ENCODE measurements around the gene RSPO4. TPM values are rescaled to one million over a fixed set of nuclear protein-coding genes. Genes with fewer than 3 reads are reported as not detected.

The RSPO4 gene
- total and polyA plus RNA-seq, 2 of the 8 experiments (the other 6 are each of a cell fraction or from before 2014, with no cell fraction given) = 3.4 to 6.4 TPM

DNA sequence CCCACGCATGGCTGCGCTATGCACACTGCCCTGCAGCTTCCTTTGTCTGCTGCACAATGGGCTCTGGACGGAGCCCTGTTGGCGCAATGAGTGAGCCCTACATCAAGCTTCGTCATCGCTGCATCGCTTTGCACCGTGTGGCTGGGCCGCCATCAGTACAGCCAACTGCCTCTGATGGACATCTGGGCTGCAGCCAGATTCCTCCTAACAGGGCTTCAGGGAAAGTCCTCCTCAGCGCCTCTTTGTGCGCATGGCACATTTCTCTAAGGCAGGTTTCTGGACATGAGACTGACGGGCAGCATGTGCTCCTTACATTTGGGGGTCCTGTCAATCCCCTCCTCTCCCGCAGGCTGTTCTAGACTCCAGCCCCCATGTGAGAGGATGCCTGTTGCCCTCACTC is 56.3 kb downstream of the RSPO4 start:
- DNase-seq (ENCODE audit: low read depth in 1 of 2, low spot score in 2 of 2) = no peak
- H4K91ac ChIP-seq (replicated peaks; ENCODE audit: insufficient read length, low read length) = no peak overlapping the region
- H3K4me2 ChIP-seq (ENCODE audit: insufficient read depth in 1 of 2, low read depth in 2 of 2, low read length in 2 of 2) = no peak overlapping the region
- H3K79me2 ChIP-seq (ENCODE audit: control insufficient read depth in 1 of 2, insufficient read depth in 2 of 2, low read length in 2 of 2) = no peaks in the 10 kb centered on the region
- no peak for FAIRE-seq
- H3K23ac ChIP-seq (ENCODE audit: insufficient read length) = no peak overlapping the region
- ChIA-PET CTCF (ENCODE audit: partially characterized antibody) (interaction anchor here (1.0 to 8.5 kb wide), 5 partner anchors 10 to 163 kb away, joined by 3 to 83 read pairs (median 4); no protein-coding TSS in a partner anchor), POLR2A (ENCODE audit: partially characterized antibody) (no interaction called here)
- no peak overlapping the region for H2BK20ac ChIP-seq (ENCODE audit: low read length)
- peak overlapping the region; percentile 50; the same call in 1 of the 2 replicates for H2BK12ac ChIP-seq (ENCODE audit: low read depth, low read length)
- no peak overlapping the region for H2AK5ac ChIP-seq (ENCODE audit: low read depth, low read length)
- H2BK15ac ChIP-seq (ENCODE audit: low read length) = no peak overlapping the region; the same call in 1 of the 2 replicates
- H3K27me3 ChIP-seq (replicated peaks in 1 of 4; ENCODE audit: control insufficient read depth in 3 of 4, extremely low read depth in 1 of 4, insufficient read depth in 3 of 4, low read length in 3 of 4) = no peaks in the 10 kb centered on the region
- H4K20me1 ChIP-seq (replicated peaks in 1 of 2; ENCODE audit: control insufficient read depth in 1 of 2, insufficient read depth in 2 of 2, low read length in 2 of 2) = no peaks in the 10 kb centered on the region
- no peaks in the 10 kb centered on the region for H3K79me1 ChIP-seq (ENCODE audit: low read depth, low read length)
- TF ChIP-seq JUND (IDR thresholded peaks at IDR 0.05; ENCODE audit: low read length) (no peak), JUN (IDR thresholded peaks at IDR 0.05; ENCODE audit: low read depth, low read length) (no peak), ZNF274 (IDR thresholded peaks at IDR 0.05; ENCODE audit: borderline replicate concordance, extremely low read depth, low read length) (no peak)
- TF ChIP-seq, protein P1, sequence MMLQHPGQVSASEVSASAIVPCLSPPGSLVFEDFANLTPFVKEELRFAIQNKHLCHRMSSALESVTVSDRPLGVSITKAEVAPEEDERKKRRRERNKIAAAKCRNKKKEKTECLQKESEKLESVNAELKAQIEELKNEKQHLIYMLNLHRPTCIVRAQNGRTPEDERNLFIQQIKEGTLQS (IDR thresholded peaks at IDR 0.05; ENCODE audit: insufficient read depth, low read depth, low read length) = no peak
- no peak overlapping the region for H2AFZ ChIP-seq (ENCODE audit: low read length)
- H3K4me3 ChIP-seq (ENCODE audit: extremely low read depth in 1 of 4, insufficient read depth in 2 of 4, low read depth in 3 of 4, low read length in 4 of 4) = no peak overlapping the region
- H3K36me3 ChIP-seq (ENCODE audit: control insufficient read depth in 2 of 4, insufficient read depth in 4 of 4, low read length in 3 of 4) = no peaks in the 10 kb centered on the region
- no peak overlapping the region for H4K8ac ChIP-seq (ENCODE audit: extremely low read depth, insufficient read depth, low read length)
- no peak overlapping the region for H3K56ac ChIP-seq (replicated peaks; ENCODE audit: insufficient read length, low read depth, low read length)
- H3K23me2 ChIP-seq (ENCODE audit: low read depth, low read length) = no peaks in the 10 kb centered on the region
- H2BK5ac ChIP-seq (ENCODE audit: low read depth, low read length) = no peak overlapping the region
- no peak overlapping the region; the same call in 1 of the 2 replicates for H3K18ac ChIP-seq (ENCODE audit: extremely low read depth, low read length)
- no peak overlapping the region for H4K5ac ChIP-seq (ENCODE audit: insufficient read length, low read depth, low read length)
- H3K4me1 ChIP-seq (replicated peaks in 1 of 4; ENCODE audit: control insufficient read depth in 3 of 4, insufficient read depth in 4 of 4, low read length in 3 of 4) = peaks cover 0 to 14% (median 8%) of the 10 kb centered on the region in 4 experiments; a peak in 5 of 7 replicates
- 96% methylated on average over 13 of the region's 13 CpGs; no CpG with 5 or more reads in 1 of the 2 experiments for WGBS, 2 experiments (ENCODE audit: extremely low coverage in 1 of 2, insufficient coverage in 1 of 2, insufficient read length in 1 of 2, insufficient replicate concordance in 2 of 2, low coverage in 1 of 2, low lambda C conversion rate in 2 of 2, missing lambda C conversion rate in 1 of 2)
- H2BK120ac ChIP-seq (replicated peaks; ENCODE audit: low read depth, low read length) = no peak overlapping the region
- no peaks in the 10 kb centered on the region for H3K9me3 ChIP-seq (ENCODE audit: insufficient read depth in 2 of 2, low read depth in 1 of 2, low read length in 1 of 2)
- no peak overlapping the region for H3K4ac ChIP-seq (replicated peaks; ENCODE audit: insufficient read length, low read depth, low read length)
- H3K14ac ChIP-seq (ENCODE audit: insufficient read length) = no peak overlapping the region
- no peak overlapping the region for H3K9ac ChIP-seq (replicated peaks in 1 of 4; ENCODE audit: extremely low read depth in 1 of 4, low read depth in 3 of 4, low read length in 3 of 4)
- H3K27ac ChIP-seq (ENCODE audit: low read depth, low read length) = no peak overlapping the region

Data from H1 (cell line).